PC-9 (cell line): ENCODE results near the gene ACACA. TPM values are rescaled to one million over a fixed set of nuclear protein-coding genes. Genes with fewer than 3 reads are reported as not detected.

Experiments
- BruUV-seq: library from RNA; stranded (reverse); fragments of 400-500 nt; replicated peaks from 2 replicates; lab custom pipeline; 2021; lab: Mats Ljungman, UMichigan
- CTCF ChIA-PET: fragments of 300-600 bp; sonication (Branson Sonifier 250); formaldehyde crosslinking; loops from one replicate; lab custom pipeline; 2022; ENCODE audit warnings: antibody characterized with exemption; lab: Charles Lee
- POLR2A ChIA-PET: fragments of 300-600 bp; sonication (Branson Sonifier 250); formaldehyde crosslinking; loops from one replicate; lab custom pipeline; 2022; ENCODE audit warnings: antibody characterized with exemption; ENCODE audit not compliant: unreplicated experiment; lab: Charles Lee
- DNase-seq, 2 experiments: peaks; one replicate each; pipeline versions ENCODE4 v3.0.0 to v3.0.0-alpha.2; 2015 to 2022; ENCODE audit warnings: mixed read lengths in 1 of 2
- H2AFZ ChIP-seq: fragments of 200-600 bp; sonication (generic); 2 replicates; pipeline ENCODE4 v1.8.1; 2017; ENCODE audit warnings: antibody characterized with exemption
- H3F3A ChIP-seq: fragments of 200-600 bp; sonication (generic); 2 replicates; pipeline ENCODE4 v1.8.1; 2017; ENCODE audit warnings: antibody characterized with exemption, mild to moderate bottlenecking, low read depth; ENCODE audit not compliant: insufficient read depth
- H3K27ac ChIP-seq: fragments of 200-600 bp; sonication (generic); 2 replicates; pipeline ENCODE4 v1.6.1; 2016; ENCODE audit warnings: mixed run types
- H3K27me3 ChIP-seq: fragments of 200-600 bp; sonication (generic); 2 replicates; pipeline ENCODE4 v1.6.1; 2016; ENCODE audit warnings: low read depth, mixed run types; ENCODE audit not compliant: insufficient read depth
- H3K36me3 ChIP-seq: fragments of 200-600 bp; sonication (generic); 2 replicates; pipeline ENCODE4 v1.6.1; 2016; ENCODE audit warnings: low read depth, mixed run types
- H3K4me1 ChIP-seq: fragments of 200-600 bp; sonication (generic); replicated peaks from 2 replicates; pipeline ENCODE4 v1.6.1; 2016; ENCODE audit warnings: mixed run types; ENCODE audit not compliant: insufficient read depth
- H3K4me2 ChIP-seq: fragments of 200-600 bp; sonication (generic); 2 replicates; pipeline ENCODE4 v1.6.1; 2017; ENCODE audit warnings: mixed run types
- H3K4me3 ChIP-seq: fragments of 200-600 bp; sonication (generic); 2 replicates; pipeline ENCODE4 v1.6.1; 2016; ENCODE audit warnings: mixed run types
- H3K79me2 ChIP-seq: fragments of 200-600 bp; sonication (generic); 2 replicates; pipeline ENCODE4 v1.6.1; 2017; ENCODE audit warnings: low read depth, mixed run types
- H3K9me2 ChIP-seq: fragments of 200-600 bp; sonication (generic); 2 replicates; pipeline ENCODE4 v1.8.1; 2017; ENCODE audit warnings: mild to moderate bottlenecking; ENCODE audit not compliant: insufficient read depth
- H3K9me3 ChIP-seq: fragments of 200-600 bp; sonication (generic); 2 replicates; pipeline ENCODE4 v1.8.1; 2016; ENCODE audit warnings: low read depth; ENCODE audit not compliant: insufficient read depth
- H4K20me1 ChIP-seq: fragments of 200-600 bp; sonication (generic); 2 replicates; pipeline ENCODE4 v1.8.1; 2017; ENCODE audit not compliant: insufficient read depth
- EZH2 ChIP-seq: fragments of 200-600 bp; sonication (generic); IDR thresholded peaks from 2 replicates; pipeline ENCODE4 v1.8.0; 2017; ENCODE audit warnings: antibody characterized with exemption, low read depth
- intact Hi-C: fragments of 100-400 bp; cut with micrococcal nuclease; formaldehyde crosslinking; loops from one replicate; pipeline ENCODE4 v1.10.0; 2022; ENCODE audit not compliant: unreplicated experiment
- total RNA-seq: library from RNA; stranded (reverse); gene quantifications from 2 replicates; pipeline ENCODE4 v1.2.3, GENCODE V29; 2021
- TF ChIP-seq, protein P1 (sequence below): fragments of 200-600 bp; sonication (generic); conservative IDR thresholded peaks from 2 replicates; pipeline ENCODE4 v1.6.1; 2017; ENCODE audit warnings: mixed run types, antibody characterized with exemption, mild to moderate bottlenecking, moderate library complexity

ACACA gene
- total RNA-seq, 1 experiment from 2014 or later, result 185 TPM

DNA sequence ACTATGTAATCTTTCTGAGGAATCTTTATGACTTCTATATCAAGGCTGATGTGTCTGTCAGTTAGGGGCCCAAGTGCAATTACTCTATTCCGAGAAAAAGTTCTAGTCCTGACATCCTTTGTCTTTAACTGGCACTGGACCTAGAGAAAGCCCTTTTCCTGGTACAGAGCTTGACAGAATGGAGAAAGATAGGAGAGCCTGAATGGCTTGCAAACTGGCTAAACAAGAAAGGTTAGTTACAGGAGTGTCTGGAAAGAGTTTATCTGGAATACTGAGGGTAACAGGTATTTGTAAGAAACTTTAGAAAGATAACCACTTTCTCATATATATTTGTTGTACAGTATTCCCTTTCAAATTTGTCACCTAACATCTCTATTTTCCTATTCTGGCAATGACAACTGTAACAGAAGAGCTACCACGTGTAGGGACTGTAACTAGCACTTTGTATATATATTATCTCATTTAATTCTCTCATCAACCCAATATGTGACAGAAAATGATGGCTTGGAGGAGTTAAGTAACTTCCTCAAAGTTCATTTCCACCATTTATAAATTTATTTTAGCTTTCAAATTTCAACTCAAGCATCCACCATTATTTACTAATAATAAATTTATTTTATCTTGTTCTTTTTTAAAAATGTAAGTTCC, 128.3 kb downstream of the ACACA start:
- H3K27me3 ChIP-seq, result no peaks in the 10 kb centered on the region
- no TSS peak for BruUV-seq
- peaks cover 53% of the 10 kb centered on the region for H3F3A ChIP-seq
- no peak overlapping the region for H3K4me3 ChIP-seq
- peak overlapping the region; percentile 74 for H3K27ac ChIP-seq
- H3K4me2 ChIP-seq, result peak overlapping the region; percentile 54
- ChIA-PET POLR2A (interaction anchor here (0.5 kb wide), 1 partner anchor 67 kb away, joined by 3 read pairs; no protein-coding TSS in a partner anchor), CTCF (interaction anchor here (0.7 kb wide), 1 partner anchor 8 kb away, joined by 3 read pairs; no protein-coding TSS in a partner anchor)
- DNase-seq, result peak; percentile 16 to 68
- H3K9me3 ChIP-seq, result no peaks in the 10 kb centered on the region
- peaks cover 27% of the 10 kb centered on the region for H3K79me2 ChIP-seq
- H3K9me2 ChIP-seq, result no peaks in the 10 kb centered on the region
- H4K20me1 ChIP-seq, result no peaks in the 10 kb centered on the region
- no peak for TF ChIP-seq EZH2
- TF ChIP-seq, protein P1, sequence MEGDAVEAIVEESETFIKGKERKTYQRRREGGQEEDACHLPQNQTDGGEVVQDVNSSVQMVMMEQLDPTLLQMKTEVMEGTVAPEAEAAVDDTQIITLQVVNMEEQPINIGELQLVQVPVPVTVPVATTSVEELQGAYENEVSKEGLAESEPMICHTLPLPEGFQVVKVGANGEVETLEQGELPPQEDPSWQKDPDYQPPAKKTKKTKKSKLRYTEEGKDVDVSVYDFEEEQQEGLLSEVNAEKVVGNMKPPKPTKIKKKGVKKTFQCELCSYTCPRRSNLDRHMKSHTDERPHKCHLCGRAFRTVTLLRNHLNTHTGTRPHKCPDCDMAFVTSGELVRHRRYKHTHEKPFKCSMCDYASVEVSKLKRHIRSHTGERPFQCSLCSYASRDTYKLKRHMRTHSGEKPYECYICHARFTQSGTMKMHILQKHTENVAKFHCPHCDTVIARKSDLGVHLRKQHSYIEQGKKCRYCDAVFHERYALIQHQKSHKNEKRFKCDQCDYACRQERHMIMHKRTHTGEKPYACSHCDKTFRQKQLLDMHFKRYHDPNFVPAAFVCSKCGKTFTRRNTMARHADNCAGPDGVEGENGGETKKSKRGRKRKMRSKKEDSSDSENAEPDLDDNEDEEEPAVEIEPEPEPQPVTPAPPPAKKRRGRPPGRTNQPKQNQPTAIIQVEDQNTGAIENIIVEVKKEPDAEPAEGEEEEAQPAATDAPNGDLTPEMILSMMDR, result no peak
- H3K4me1 ChIP-seq, result peaks cover 48% of the 10 kb centered on the region
- H2AFZ ChIP-seq, result no peak overlapping the region
- H3K36me3 ChIP-seq, result peaks cover 47% of the 10 kb centered on the region
- intact Hi-C loops, result no loop called here

DNA sequence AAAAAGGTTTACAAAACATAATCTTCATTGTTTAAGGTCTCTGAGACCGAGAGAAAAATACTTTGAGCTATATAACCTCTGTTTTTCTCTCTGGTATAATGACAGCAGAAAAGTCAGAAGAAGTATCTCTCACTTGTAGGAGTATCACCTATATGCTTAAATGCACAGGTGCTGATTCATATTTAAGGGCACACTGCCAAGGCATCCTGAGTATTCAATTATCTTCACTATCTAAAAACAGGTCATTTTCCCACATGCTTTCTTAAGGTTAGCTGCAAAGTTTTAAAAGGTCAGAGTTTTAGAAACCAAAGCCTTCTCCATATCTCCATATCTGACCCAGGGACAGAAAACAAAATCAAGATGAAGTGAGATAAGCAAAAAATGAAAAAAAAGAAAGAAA, 130.2 kb downstream of the ACACA start:
- ChIA-PET POLR2A (interaction anchor here (0.5 to 0.7 kb wide), 2 partner anchors 174 to 215 kb away, joined by 3 to 10 read pairs; no protein-coding TSS in a partner anchor), CTCF (no interaction called here)

DNA sequence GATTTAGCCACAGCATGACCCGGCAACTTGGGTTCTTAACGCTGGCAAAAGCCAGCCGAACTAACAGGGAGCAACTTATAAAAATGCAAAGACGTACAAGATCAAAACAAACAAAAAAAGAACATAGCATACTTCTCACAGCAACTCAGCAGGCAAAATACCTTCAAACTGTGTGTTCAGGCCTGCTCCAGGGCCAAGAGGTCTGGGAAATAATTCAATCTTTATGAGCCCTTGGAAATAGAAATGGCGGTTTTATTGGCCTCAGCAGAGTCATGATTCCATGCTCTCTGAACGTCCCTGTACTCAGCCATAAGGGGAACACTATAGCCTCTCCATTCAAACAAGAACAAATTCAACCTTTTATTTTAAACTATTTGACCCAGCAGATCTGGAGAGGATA, 132.2 kb downstream of the ACACA start:
- H3K9me2 ChIP-seq, result no peaks in the 10 kb centered on the region
- peak overlapping the region; percentile 4 for H3K27ac ChIP-seq
- peaks cover 33% of the 10 kb centered on the region for H3K79me2 ChIP-seq
- peaks cover 31% of the 10 kb centered on the region for H3K36me3 ChIP-seq
- no peaks in the 10 kb centered on the region for H3K9me3 ChIP-seq
- no peaks in the 10 kb centered on the region; the same call in 1 of the 2 replicates for H4K20me1 ChIP-seq
- BruUV-seq, result no TSS peak
- intact Hi-C loops, result no loop called here
- DNase-seq, result no peak
- ChIA-PET CTCF (no interaction called here), POLR2A (no interaction called here)
- H2AFZ ChIP-seq, result no peak overlapping the region
- peaks cover 58% of the 10 kb centered on the region for H3F3A ChIP-seq
- H3K4me2 ChIP-seq, result no peak overlapping the region
- H3K4me1 ChIP-seq, result peaks cover 49% of the 10 kb centered on the region
- no peak for TF ChIP-seq EZH2
- TF ChIP-seq, protein P1, result no peak
- H3K4me3 ChIP-seq, result no peak overlapping the region
- H3K27me3 ChIP-seq, result no peaks in the 10 kb centered on the region

More for the DNA sequence above, 130.2 kb downstream of the ACACA start:
- H2AFZ ChIP-seq, result no peak overlapping the region
- no peaks in the 10 kb centered on the region for H3K9me2 ChIP-seq
- H3K27ac ChIP-seq, result peak overlapping the region; percentile 74
- no peak for TF ChIP-seq EZH2
- TF ChIP-seq, protein P1, result no peak
- no peaks in the 10 kb centered on the region for H3K27me3 ChIP-seq
- peak overlapping the region; percentile 54 for H3K4me2 ChIP-seq
- peaks cover 33% of the 10 kb centered on the region for H3K79me2 ChIP-seq
- peaks cover 29% of the 10 kb centered on the region for H3K36me3 ChIP-seq
- no peaks in the 10 kb centered on the region for H3K9me3 ChIP-seq
- H3K4me3 ChIP-seq, result no peak overlapping the region
- H3F3A ChIP-seq, result peaks cover 57% of the 10 kb centered on the region
- no peaks in the 10 kb centered on the region for H4K20me1 ChIP-seq
- intact Hi-C loops, result loop anchor here (2.0 kb wide), 1 partner anchor 80 kb away; no protein-coding TSS in a partner anchor
- peaks cover 51% of the 10 kb centered on the region for H3K4me1 ChIP-seq
- BruUV-seq, result no TSS peak
- peak; percentile 49 to 88 for DNase-seq
